Stimulated activated CD8-positive, alpha-beta memory T cell treated with anti-CD3 and anti-CD28 coated beads, Interleukin-2, amount 100 ng/mL, for 48 hours (primary cell): Measurements from ENCODE around the gene SH3BGRL2.
A peak's percentile ranks its signal among the peaks of the same experiment; 100 is the strongest.
"Not testable (repeated sequence)": the region's sequence is repeated elsewhere in the genome, so short reads cannot be mapped to it uniquely, and the experiment has no call there.

Experiments
- DNase-seq, 2 donors: peaks; one replicate each; pipeline ENCODE4 v3.0.0-alpha.2; 2020; ENCODE audit warnings: low read depth in 2 of 2

Gene SH3BGRL2

DNA sequence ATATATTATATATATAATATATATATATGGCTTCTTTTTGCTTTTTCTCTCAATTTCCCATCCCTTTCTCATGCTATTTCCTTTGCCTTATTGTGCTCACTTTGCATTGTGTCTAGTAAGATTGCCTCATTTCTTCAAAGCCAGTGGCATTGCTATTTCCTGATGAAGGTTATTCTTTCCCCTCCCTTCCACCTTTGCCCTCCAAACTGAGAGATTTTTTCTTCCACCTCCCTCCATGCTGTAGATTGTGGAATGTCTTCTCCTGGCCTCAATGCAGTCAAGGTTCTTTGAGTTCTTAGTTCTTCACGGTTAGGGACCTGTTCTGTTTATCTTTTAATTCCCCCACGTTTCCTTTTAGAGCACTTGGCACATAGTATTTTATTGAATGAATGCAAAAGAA lies 17.2 kb downstream of the SH3BGRL2 start:
- no peak for DNase-seq

DNA sequence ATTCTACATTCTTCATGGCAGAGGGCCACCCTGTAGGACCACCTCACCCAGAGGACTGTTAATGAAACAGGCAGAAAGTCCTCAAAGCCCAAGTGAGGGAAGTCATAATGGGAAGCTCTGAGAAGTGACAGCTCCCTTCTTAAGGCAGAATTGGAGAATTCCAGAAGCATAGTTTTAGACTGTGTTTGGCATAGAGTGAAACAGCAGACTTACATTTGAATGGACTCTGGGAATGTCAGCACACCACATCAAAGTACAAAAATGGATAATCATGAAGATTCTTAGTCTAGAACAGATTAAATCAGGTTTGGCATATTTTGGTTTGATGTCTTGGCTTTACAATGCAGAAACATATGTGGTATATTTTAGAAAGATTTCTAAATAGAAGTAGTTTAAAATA lies 17.9 kb downstream of the SH3BGRL2 start:
- DNase-seq: no peak

DNA sequence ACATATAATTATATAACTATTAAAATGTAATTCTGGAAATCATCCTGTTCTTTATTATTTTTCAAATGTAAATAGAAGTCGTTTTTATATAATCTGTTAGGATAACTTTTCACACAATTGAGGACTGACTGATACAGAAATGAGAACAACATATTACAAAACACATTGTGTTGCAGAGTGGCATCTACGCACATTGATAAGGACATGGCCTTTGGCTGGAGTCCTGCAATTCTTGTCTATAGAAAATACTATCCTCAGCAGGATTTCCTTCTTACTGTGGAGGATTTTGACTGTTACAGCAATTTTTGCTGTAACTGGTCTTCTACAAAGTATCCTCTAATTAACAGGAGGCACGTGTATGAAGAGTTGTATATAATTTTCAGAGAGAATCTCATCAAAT lies 19.8 kb downstream of the SH3BGRL2 start:
- DNase-seq: no peak

DNA sequence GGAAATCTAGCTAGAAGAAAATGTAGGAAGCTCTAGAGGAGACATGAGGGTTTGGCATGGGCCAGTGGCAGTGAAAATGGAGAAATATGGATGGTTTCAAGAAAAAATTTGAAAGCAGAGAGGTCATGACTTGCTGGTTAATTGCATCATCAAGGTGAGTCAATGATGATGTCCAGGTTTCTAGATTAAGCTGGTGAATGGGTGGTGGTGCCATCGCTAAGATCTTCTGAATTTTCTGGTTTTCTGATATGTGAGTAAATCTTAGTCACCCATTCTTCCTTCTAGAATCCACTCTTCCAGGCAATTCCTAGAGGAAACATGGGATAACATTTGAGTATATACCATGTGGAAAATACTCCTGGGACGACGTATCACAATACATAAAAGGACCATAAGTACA lies 25.0 kb downstream of the SH3BGRL2 start:
- no peak for DNase-seq

DNA sequence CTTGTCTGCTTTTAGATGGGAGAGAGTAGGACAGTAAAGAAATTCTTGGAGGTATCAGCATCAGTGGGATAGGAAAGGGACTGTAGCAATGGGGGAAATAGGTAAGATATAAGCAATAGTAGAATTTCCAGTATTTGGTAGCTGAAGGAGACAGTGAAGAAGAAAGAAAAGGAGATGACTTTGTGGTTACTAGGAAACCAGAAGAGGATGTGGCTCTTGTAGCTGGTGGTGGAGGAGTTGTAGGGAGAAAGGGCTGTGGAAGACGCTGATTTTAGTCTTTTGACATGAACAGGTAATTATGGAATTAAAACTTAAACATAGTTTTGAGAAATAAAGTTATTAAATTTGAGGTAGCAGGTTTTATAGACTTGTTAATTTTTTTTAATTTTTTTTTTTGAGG lies 26.1 kb downstream of the SH3BGRL2 start:
- DNase-seq: no peak

DNA sequence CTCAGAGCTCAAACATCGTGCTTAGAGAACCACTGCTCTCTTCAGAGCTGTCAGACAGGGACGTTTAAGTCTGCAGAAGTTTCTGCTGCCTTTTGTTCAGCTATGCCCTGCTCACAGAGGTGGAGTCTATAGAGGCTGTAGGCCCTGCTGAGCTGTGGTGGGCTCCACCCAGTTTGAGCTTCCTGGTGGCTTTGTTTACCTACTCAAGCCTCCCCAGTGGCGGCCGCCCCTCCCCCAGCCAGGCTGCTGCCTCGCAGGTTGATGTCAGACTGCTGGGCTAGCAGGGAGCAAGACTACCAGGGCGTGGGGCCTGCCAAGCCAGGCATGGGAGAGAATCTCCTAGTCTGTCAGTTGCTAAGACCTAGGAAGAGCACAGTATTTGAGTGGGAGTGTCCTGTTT lies 32.5 kb downstream of the SH3BGRL2 start:
- not testable (repeated sequence) for DNase-seq

DNA sequence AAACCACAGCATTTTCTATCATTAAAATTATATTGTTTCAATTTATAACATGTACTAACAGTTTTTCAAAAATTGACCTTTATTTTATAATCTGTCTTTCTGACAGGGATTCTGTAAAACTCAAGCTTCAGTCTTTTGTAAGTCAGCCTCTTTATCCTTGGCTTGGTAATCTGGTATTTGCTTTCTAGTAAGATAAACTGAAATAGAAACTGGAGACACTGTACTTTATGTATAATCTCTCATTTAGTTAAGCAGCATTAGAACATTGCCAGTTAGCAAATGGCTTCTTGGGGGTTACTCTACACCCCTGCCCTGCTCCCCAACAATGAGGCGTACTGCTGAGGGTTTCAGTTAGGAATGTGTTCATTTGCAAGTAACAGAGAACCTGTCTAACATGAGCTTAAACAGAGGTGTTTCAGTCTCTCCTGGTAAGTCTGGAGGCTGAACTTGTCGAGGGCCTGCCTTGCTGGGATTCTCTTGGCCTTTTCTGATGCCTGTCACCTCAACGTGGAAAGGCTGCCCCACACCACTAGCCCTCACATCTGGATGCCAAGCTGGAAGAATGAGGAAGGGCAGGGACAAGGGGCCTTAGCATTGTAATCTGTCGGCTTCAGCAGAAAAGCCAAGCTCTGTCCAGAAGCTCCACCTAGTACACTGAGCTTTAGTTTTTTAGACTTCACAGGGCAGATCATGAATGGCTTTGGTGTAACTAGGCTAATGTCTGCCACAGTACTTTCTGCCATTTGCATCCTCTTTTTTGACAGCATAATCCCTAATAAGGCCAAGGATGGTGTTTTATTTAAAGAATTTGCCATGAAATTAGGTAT lies 34.8 kb downstream of the SH3BGRL2 start:
- DNase-seq: no peak

DNA sequence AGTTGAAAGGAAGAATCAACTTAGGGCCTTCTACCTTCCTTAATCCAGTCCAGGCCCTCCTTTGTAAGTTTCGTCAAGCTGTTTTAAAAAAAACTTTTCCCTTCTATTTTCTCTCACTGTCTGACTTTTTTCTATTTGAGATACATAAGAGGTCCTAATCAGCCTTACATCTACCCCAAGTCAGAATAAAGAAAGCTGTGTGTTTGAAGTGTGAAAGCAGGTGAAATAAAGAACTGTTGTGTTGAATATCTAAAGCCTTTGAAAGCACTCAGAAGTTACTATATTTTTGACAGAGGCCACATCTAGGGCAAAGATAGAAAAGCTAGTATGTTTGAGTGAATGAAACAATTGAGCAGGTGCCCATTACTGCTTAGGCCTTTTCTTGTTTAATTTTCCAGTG lies 35.5 kb downstream of the SH3BGRL2 start:
- DNase-seq: no peak

DNA sequence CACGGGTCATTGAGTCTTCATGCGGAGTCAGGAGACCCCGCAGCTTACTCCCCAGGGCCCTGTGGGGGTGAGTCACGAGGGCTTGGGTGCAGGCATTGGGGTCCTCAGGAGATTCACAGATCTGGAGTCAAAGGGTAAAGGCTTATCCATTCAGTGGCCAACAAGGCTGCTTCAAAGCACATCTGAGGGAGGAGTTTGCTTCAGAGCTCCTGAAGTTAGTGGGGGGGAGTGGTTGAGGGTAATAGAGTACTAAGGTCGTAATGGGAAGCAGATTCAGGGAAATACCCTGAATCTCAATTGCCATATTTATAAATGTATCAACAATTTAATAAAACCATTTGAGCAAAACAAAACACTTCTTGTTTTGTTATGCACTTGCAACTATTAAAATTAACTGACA lies 37.3 kb downstream of the SH3BGRL2 start:
- DNase-seq: no peak

DNA sequence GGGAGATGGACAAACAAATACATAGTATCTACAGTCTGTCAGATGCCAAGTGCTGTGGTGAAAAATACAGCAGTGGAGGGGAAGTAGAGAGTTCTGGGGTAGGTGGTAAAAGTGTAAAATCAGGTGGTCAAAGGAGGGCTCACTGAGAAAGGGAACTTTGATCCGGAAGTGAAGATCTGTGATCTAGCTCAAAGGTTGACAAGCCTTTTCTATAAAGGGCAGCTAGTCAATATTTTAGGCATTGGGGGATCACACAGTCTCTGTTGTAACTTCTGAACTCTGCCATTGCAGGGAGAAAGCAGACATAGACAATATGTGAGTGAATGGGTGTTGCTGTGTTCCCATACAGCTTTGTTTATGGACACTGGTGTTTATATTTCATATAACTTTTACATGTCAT lies 38.6 kb downstream of the SH3BGRL2 start:
- no peak for DNase-seq

DNA sequence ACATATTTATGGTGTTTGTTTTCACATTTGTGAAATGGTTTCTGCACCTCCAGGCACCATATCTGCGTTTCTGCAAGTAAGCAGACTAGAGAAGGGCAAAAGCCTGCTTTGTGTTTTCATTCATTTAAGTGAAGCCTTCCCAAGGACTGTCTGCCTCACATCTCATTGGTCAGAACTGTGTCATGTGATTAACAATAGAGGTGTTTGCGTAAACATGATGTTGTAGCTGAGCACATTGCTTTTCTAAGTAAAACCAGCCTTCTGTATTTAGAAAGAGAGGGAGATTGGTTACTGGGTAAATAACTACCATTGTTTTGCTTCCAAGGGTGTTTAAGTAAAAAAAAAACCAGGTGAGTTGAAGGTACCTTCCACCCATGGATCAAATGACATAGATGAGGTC lies 39.7 kb downstream of the SH3BGRL2 start:
- DNase-seq: no peak

DNA sequence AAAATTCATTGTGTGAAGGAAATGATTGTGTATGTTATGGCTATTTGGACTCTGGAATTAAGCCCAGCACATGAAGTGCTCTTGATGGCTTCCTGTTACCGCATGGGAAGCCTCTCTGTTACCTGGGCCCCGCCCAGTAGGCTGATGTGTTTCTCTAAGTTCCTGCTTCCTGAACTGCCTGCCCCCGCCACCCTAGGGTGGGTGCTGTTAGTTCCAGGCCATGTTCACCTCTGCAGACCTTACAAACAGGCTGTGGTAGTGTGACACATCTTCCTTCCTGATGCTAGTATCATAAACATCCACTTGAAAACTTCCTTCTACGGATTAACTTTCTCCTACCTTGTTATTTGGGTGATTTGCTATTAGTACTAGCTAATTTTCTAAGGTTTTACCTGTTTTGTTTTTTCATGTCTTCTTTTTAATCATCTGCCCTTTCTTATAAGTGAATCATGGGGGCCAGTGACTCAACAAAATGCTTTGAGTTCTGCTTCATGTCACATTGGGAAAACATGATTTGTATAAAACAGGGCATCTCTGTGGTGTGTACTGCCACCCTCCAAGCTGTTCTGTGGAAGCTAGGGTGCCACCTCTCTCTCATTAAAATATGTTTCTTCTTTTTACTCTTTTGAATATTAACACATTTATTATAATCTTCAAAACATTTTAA lies 40.6 kb downstream of the SH3BGRL2 start:
- peak; percentile 17 to 20 for DNase-seq

DNA sequence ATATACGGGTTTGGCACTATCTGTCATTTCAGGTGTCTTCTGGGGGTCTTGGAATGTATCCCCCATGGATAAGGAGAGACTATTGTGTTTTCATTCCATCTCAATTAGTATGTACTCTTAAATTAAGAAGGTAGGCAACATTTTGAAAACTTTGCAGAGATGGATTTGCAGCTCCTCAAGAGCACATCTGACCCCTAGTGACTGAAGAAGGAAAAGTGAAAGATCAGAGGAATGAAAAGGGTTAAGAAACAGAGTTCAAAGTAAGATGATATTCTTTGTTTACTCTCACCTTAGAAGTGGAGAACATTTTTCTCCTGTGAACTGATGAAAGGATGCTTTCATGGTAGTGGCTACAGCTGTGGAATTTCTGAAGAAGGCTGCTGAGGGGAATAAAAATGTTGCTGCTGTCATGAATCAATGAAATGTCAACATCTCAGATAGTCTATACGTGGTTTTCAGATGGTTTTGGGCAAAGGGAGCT lies 41.5 kb downstream of the SH3BGRL2 start:
- no peak for DNase-seq

DNA sequence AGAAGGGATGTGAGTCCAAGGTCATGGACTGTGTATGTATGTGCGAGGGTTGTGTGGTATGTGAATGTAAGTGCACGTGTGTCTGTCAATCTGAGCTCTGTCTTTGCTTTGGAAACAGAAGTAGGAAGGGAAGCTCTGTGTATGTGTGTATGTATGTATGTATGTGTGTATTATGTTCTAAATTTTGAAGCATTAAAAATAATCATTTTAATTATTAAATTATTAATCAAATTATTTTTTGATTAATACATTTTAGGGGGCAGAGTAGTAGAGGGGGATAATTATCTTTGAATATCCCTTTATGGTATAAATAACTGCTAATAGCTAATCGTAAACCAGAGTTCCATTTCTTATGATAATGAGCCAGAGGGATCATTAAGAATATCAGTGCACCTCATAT lies 42.8 kb downstream of the SH3BGRL2 start:
- DNase-seq: no peak

DNA sequence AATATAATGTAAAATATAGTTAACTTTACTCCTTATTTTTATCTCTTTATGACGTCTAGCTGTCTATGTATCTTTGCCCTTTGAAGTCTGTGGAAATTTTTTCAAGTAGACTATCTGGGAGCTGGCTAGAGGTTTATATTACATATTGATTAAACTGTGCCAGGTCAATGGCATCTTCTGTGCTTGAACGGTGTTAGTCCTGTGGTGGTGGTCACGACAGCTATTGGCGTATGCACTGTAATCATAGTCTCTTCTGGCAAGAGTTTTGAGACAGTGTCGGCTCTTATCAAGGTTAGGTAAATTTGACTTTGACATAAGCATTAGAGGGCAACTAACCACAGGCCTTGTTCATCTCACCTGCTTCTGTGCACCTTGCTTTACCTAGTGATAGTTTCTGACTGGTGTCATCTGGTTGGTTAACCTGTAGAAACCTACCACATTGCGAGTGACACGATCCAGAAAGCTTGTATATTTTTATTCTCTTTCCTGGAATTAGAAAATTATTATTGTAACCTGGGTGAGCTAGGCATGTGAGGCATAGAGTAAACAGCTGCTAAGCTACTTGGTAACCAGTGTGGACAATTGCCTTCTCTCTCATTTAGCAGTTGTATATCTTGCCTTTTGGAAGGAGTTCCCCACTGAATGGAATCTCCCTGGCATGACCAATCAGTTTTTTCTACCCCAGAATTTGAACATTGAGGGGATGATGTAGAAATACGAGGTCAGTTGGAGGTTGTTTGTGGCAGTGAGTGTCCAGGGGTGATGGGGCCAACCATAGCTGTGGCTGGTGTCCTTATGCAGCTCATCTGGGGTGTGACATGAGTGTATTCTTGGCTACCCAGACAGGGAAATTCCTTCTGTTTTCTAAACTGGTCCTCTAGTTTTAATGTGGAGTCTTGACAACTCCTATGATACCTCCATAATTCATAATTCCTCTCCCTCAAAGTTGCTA lies 45.9 kb downstream of the SH3BGRL2 start:
- DNase-seq: no peak

DNA sequence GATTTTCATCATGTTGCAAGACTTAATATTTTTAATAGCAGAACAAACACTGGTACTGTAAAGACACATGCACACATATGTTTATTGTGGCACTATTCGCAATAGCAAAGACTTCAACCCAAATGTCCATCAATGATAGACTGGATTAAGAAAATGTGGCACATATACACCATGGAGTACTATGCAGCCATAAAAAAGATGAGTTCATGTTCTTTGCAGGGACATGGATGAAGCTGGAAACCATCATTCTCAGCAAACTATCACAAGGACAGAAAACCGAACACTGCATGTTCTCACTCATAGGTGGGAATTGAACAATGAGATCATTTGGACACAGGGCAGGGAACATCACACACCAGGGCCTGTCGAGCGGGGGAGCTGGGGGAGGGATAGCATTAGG lies 51.6 kb downstream of the SH3BGRL2 start:
- not testable (repeated sequence) for DNase-seq

DNA sequence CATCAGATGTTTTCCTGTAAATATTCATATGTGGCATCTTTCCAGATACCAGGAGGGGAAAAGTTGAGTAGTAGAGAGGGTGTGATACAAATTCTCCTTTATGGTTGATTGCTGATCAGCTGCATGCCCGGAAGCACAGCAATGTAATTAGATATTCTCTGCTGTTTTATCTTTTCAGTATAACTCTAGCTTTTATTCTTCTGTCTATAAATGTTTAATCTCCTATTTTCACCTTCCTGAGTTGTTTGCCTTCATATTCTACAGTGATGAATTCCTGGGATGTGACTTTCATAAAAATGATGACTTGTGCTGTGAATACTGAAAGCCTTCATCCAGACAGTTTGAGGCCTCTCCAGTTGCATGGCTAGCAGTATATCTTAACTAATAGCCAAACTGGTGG lies 53.7 kb downstream of the SH3BGRL2 start:
- no peak for DNase-seq

DNA sequence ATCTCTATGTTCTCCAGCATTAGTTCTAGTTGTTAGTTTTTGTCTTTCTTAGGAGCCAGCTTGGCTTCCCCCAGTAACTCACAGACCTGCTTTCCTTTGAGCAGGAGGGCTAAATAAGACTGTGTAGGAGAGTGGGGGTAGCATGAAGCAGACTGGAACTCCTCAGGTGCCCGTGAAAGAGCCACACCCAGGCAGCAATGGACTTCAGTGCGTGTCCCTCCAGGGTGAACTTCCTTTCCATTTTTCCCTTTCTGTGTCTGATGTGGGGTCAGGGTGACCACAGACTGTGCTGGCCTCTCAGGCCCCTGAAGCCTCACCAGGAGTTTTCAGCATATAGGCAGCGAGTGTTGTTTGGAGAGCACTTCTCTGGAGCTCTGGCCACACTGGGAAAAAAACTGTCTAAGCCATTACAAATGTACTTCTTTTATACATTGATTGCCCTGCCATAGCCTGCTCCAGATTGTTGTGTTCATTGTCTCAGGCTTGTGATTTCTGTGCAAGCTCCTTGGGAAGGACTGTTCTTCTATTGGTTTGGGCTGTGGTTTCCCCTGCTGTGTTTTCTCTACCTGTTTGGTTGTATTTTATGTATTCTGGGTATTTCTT lies 55.7 kb downstream of the SH3BGRL2 start:
- DNase-seq: no peak

DNA sequence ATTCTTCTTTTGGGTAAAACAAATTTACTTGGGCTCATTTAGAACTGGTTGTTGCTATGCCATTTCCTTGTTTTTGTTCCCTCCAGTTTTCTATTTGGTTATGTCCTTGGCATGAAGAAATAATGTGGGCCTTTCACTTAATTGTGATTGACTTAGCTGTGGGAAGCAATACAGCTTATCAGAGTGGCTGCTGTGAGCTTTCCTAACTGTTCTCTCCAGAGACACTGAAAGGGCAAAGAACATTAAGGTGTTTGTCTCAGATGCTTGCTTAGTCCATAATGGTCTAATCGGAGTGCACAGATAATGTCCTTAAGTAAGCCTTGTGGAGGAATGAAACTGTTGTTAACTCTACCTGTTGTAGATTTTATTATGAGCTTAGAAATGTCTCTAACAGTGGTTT lies 56.6 kb downstream of the SH3BGRL2 start:
- no peak for DNase-seq

DNA sequence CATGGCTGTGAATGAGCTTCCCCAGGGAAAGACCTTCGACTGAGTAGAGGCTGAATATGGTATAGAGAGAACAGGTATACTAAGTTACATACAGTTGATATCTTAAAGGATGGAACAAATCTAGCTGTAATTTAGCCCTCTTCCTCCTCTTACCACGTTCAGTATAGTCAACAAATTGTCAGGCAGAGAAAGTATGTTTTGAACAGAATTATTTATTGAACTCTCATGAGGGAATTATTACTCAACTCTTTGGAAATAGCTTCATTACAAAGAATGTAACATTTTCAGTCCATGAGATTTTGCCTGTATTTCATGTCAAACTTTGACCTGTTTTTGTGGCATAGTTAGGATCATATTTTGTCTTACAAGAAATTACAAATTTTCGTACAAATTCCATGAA lies 63.0 kb downstream of the SH3BGRL2 start:
- no peak for DNase-seq

DNA sequence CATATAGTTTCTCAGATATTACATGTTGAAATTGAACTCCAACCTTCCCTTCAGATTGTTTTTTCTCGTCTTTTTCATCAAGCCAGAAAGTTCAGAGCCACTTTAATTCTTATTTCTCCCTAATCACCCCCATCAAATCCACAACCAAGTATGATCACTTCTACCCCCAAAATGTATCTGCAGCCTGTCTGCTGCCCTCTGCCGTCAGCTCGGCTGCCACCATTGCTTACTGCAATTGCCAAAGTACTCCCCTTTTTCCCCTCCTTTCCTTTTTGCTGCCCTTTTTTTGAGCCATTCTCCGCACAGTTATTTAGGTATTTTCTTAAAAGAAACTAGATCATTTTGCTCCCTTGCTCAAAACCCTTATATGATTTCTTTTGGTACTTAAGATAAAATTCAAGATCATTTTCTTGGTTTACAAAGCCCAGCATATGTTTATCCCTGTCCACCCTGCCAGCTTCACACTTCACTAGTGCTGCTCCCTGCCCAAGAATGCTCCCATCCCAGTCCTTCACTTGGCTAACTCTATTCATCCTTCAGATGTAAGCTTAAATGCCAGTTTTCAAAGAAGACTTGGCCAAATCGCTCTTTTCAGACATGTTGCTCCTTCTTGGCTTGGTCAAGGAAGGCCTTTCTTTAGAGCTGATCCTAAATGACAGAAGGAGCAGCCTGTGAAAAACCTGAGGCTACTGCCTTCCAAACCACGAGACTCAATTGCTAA lies 63.7 kb downstream of the SH3BGRL2 start:
- DNase-seq: no peak
